Caki2 (cell line): ENCODE measurements around the gene PRAMEF7. TPM values are rescaled to one million over a fixed set of nuclear protein-coding genes. Genes with fewer than 3 reads are reported as not detected.
"Not testable (repeated sequence)": the region's sequence is repeated elsewhere in the genome, so short reads cannot be mapped to it uniquely, and the experiment has no call there.

Experiments
- DNase-seq: peaks from one replicate; pipeline ENCODE4 v3.0.0-alpha.2; 2015; ENCODE audit warnings: low read depth
- in situ Hi-C: cut with HindIII; loops from 2 replicates; pipeline ENCODE4 v1.10.0; 2016; ENCODE audit warnings: low sequenced_read_pairs, low pct_unique_long_range_greater_than_20kb, mixed read lengths
- total RNA-seq: library from RNA; depleted of rRNA; stranded (reverse); fragments of >200 nt; shearing (Covaris generic); gene quantifications from 2 replicates; pipeline ENCODE4 v1.2.3, GENCODE V29; 2014; ENCODE audit warnings: low replicate concordance; rRNA removed

PRAMEF7 gene
- total RNA-seq: not detected in 2 replicates

- DNase-seq, in situ Hi-C loops: not testable (repeated sequence)
Observed at GRCh38 chr1:12916310-12916709, at the start of gene PRAMEF7. Gene PRAMEF7 (plus strand): TSS chr1:12916610. CDS start chr1:12917693, 1,083 bp downstream.

DNA sequence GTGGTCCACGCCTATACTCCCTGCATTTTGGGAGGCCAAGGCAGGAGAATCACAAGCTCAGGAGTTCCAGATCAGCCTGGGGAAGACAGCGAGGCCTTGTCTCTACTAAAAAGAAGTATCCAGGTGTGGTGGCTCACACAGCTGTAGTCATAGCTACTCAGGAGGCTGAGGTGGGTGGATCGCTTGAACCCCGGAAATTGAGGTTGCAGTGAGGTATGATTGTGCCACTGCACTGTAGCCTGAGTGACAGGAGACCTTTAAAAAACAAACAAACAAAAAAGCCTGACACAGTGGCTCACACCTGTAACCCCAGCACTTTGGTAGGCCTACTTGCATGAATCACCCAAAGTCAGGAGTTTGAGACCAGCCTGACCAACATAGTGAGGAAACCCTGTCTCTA is 38.0 kb upstream of the PRAMEF7 start:
- DNase-seq, in situ Hi-C loops: not testable (repeated sequence)

DNA sequence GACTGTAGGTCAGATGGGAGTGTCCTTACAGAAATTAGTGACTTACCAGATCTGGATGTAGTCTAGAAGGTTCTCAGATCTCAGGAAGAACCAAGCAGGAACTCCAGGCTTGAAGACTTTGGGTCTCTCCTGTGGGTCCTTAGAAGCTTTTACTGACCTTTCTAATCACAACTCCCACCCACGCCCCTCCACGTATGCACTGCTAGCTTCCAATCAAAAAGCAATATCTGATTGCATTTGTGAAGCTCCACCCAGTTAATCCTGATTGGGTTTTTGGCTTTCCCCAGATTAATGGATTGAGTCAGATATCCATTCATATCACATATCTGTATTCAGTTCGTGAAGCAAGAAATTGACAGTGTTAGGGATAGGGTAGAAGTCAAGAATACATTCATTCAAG is 30.3 kb upstream of the PRAMEF7 start, which contains the start of gene PRAMEF4:
Gene PRAMEF4 (minus strand): TSS at position 101 of the 400 bp plus-strand sequence. CDS start 2,807 bp downstream, outside the sequence.
- in situ Hi-C loops, DNase-seq: not testable (repeated sequence)

- in situ Hi-C loops, DNase-seq: not testable (repeated sequence)
Observed at GRCh38 chr1:12898170-12898569, 18.2 kb upstream of the PRAMEF7 start, which contains the start of gene PRAMEF10. Gene PRAMEF10 (minus strand): TSS chr1:12898270. CDS start chr1:12895847, 2,423 bp downstream.

- in situ Hi-C loops, DNase-seq: not testable (repeated sequence)
Observed at GRCh38 chr1:12899186-12899585, 17.2 kb upstream of the PRAMEF7 start.

DNA sequence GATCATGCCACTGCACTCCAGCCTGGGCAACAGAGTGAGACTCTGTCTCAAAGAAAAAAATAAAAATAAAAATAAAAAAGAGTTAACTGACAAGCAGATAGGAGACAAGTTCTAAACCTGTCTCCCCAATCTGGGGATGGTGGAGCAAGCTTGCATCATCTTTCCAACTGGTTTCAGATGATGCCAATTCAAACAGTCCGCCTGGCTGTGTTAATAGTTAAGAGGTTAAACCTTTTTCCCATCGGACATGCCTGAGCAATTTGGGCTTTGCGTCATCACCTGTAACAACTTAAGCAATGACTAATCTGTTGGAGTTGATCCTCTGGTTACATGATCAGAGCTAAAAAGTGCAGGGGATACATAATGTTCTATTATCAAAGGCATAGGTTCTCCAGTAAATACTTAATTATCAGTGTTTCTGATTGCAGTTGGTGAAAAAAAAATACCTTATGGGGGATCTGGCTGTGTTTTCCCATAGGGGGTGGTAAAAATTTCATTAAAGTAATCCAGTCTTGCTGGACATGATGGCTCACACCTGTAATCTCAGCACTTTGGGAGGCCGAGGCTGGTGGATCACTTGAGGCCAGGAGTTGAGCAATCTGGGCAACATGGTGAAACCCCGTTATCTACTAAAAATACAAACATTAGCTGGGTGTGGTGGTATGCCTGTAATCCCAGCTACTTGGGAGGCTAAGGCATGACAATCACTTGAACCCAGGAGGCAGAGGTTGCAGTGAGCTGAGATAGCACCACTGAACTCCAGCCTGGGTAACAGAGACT is 12.4 kb upstream of the PRAMEF7 start:
- in situ Hi-C loops: not testable (repeated sequence)

GRCh38 chr1:12921749-12922148 is 5.3 kb downstream of the PRAMEF7 start:
- in situ Hi-C loops, DNase-seq: not testable (repeated sequence)

More for the DNA sequence above, 12.4 kb upstream of the PRAMEF7 start:
- not testable (repeated sequence) for DNase-seq

- DNase-seq, in situ Hi-C loops: not testable (repeated sequence)
Observed at GRCh38 chr1:12924368-12924767, 8.0 kb downstream of the PRAMEF7 start.

DNA sequence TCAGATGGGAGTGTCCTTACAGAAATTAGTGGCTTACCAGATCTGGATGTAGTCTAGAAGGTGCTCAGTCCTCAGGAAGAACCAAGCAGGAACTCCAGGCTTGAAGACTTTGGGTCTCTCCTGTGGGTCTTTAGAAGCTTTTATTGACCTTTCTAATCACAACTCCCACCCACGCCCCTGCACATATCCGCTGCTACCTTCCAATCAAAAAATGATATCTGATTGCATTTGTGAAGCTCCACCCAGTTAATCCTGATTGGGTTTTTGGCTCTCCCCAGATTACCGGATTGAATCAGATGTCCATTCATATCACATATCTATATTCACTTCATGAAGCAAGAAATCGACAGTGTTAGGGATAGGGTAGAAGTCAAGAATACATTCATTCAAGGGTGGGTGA is 31.1 kb downstream of the PRAMEF7 start, which contains the start of gene PRAMEF6:
Gene PRAMEF6 (minus strand): TSS at position 101 of the 400 bp plus-strand sequence. CDS start 5,062 bp downstream, outside the sequence.
- DNase-seq, in situ Hi-C loops: not testable (repeated sequence)

Other genes with a start within 250 kb of the PRAMEF7 start
- gene AADACL3, start 200.5 kb upstream of the PRAMEF7 start, total RNA-seq: not detected in 2 replicates
- not detected in 2 replicates for gene CFAP107, start 170.4 kb upstream of the PRAMEF7 start, total RNA-seq
- not detected in 2 replicates for gene PRAMEF12, start 142.9 kb upstream of the PRAMEF7 start, total RNA-seq
- gene PRAMEF1, start 125.2 kb upstream of the PRAMEF7 start, total RNA-seq: not detected in 2 replicates
- gene PRAMEF11, start 85.2 kb upstream of the PRAMEF7 start, total RNA-seq: not detected in 2 replicates
- gene HNRNPCL1, start 67.9 kb upstream of the PRAMEF7 start, total RNA-seq: not detected in 2 replicates
- gene PRAMEF2, start 59.5 kb upstream of the PRAMEF7 start, total RNA-seq: not detected in 2 replicates
- not detected in 2 replicates for gene PRAMEF4, start 30.4 kb upstream of the PRAMEF7 start, total RNA-seq
- gene PRAMEF10, start 18.3 kb upstream of the PRAMEF7 start, total RNA-seq: not detected in 2 replicates
- gene PRAMEF6, start 31.0 kb downstream of the PRAMEF7 start, total RNA-seq: not detected in 2 replicates
- gene PRAMEF27, start 140.0 kb downstream of the PRAMEF7 start, total RNA-seq: not detected in 2 replicates
- not detected in 2 replicates for gene HNRNPCL3, start 144.2 kb downstream of the PRAMEF7 start, total RNA-seq
- not detected in 2 replicates for gene PRAMEF25, start 154.2 kb downstream of the PRAMEF7 start, total RNA-seq
- gene HNRNPCL2, start 200.2 kb downstream of the PRAMEF7 start, total RNA-seq: not detected in 2 replicates
- gene PRAMEF26, start 239.4 kb downstream of the PRAMEF7 start, total RNA-seq: not detected in 2 replicates
- not detected in 2 replicates for gene HNRNPCL4, start 249.0 kb downstream of the PRAMEF7 start, total RNA-seq